ENCODE results near the gene NKAIN1. TPM values are rescaled to one million over a fixed set of nuclear protein-coding genes. Genes with fewer than 3 reads are reported as not detected.
A peak's percentile ranks its signal among the peaks of the same experiment; 100 is the strongest.

NKAIN1 gene
- polyA plus RNA-seq, 1 experiment = 0.05 TPM

DNA sequence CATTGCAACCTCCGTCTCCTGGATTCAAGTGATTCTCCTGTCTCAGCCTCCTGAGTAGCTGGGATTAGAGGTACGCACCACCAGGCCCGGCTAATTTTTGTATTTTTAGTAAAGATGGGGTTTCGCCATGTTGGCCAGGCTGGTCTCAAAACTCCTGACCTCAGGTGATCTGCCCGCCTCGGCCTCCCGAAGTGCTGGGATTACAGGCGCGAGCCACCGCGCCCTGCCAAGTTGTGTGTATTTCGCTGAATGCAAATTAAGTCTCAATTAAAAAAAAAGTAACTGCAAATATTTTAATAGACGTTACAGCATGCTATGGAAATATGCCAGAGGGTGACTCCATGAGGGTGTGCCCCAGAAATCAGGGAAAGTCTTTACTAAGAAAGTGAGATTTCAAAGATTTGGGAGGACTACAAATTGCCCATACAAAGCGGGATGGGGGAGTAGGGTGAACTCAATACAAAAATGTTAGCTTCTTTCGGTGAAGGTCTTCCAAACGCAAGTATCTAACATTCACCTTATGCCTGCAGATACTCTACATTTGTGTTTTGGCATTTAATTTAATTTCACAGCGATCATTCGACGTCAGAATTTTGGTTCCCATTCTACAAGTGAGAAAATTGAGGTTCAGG lies 85.6 kb downstream of the NKAIN1 start:
- peak overlapping the region; percentile 89 for H3K27ac ChIP-seq (ENCODE audit: low read depth, low read length)
- no peaks in the 10 kb centered on the region for H3K27me3 ChIP-seq (ENCODE audit: control insufficient read depth, insufficient read depth, low read length)
- TF ChIP-seq, protein P1, sequence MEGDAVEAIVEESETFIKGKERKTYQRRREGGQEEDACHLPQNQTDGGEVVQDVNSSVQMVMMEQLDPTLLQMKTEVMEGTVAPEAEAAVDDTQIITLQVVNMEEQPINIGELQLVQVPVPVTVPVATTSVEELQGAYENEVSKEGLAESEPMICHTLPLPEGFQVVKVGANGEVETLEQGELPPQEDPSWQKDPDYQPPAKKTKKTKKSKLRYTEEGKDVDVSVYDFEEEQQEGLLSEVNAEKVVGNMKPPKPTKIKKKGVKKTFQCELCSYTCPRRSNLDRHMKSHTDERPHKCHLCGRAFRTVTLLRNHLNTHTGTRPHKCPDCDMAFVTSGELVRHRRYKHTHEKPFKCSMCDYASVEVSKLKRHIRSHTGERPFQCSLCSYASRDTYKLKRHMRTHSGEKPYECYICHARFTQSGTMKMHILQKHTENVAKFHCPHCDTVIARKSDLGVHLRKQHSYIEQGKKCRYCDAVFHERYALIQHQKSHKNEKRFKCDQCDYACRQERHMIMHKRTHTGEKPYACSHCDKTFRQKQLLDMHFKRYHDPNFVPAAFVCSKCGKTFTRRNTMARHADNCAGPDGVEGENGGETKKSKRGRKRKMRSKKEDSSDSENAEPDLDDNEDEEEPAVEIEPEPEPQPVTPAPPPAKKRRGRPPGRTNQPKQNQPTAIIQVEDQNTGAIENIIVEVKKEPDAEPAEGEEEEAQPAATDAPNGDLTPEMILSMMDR (IDR thresholded peaks at IDR 0.05; ENCODE audit: low read depth, low read length) = no peak
- H3K9me3 ChIP-seq (ENCODE audit: control insufficient read depth, insufficient read depth, low read length) = peaks cover 3% of the 10 kb centered on the region; the same call in 1 of the 2 replicates
- DNase-seq (ENCODE audit: low read depth, low spot score) = no peak
- CTCF ChIA-PET = no interaction called here
- POLR2A ChIA-PET = interaction anchor here (0.5 kb wide), 1 partner anchor 125 kb away, joined by 7 read pairs; no protein-coding TSS in a partner anchor
- peak overlapping the region; percentile 59 for H3K4me3 ChIP-seq (ENCODE audit: low read depth, low read length)

DNA sequence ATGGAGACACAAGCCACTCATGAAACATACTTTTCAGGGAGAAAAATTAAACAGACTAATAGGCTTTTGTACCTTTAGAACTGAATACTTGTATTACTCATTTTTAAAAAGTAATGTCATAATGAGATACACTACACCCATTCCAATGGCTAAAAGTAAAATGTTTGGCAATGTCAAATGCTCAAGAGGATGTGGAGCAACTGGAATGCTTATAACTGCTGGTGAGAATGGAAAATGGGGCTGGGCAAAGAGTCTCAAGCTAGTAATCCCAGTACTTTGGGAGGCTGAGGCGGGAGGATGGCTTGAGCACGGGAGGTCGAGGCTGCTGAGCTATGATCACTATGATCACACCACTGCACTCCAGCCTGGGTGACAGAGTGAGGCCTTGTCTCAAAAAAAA lies 86.3 kb downstream of the NKAIN1 start:
- no peak overlapping the region for H3K4me3 ChIP-seq (ENCODE audit: low read depth, low read length)
- CTCF ChIA-PET = no interaction called here
- POLR2A ChIA-PET = no interaction called here
- DNase-seq (ENCODE audit: low read depth, low spot score) = no peak
- peaks cover 3% of the 10 kb centered on the region; the same call in 1 of the 2 replicates for H3K9me3 ChIP-seq (ENCODE audit: control insufficient read depth, insufficient read depth, low read length)
- no peak overlapping the region for H3K27ac ChIP-seq (ENCODE audit: low read depth, low read length)
- H3K27me3 ChIP-seq (ENCODE audit: control insufficient read depth, insufficient read depth, low read length) = no peaks in the 10 kb centered on the region
- TF ChIP-seq, protein P1 (IDR thresholded peaks at IDR 0.05; ENCODE audit: low read depth, low read length) = no peak

DNA sequence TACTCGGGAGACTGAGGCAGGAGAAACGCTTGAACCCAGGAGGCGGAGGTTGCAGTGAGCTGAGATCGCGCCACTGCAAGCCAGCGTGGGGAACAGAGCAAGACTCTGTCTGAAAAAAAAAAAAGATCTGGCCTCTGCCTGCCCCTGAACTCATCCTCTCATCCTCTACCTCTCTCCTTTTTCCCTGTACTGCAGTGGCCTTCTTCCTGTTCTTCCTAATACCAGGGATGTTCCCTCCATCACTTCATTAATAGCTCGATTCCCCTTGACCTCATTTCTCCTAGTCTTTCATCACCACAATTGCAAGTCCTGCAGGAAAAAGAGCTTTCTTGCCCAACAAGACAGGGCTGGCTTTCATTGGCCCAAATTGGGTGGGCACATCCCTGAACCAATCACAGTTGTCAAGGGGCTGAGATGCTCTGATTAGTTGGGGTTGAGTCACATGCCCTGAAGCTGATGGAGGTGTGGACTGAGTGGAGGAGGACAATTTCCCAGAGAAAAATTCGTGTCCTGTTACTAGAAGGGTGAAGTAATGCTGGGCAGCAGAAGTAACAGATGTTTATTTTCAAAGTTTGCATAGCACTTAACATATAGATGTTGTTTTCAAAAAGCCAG lies 87.4 kb downstream of the NKAIN1 start:
- H3K9me3 ChIP-seq (ENCODE audit: control insufficient read depth, insufficient read depth, low read length) = peaks cover 3% of the 10 kb centered on the region; the same call in 1 of the 2 replicates
- H3K27me3 ChIP-seq (ENCODE audit: control insufficient read depth, insufficient read depth, low read length) = no peaks in the 10 kb centered on the region
- DNase-seq (ENCODE audit: low read depth, low spot score) = peak; percentile 79
- H3K4me3 ChIP-seq (ENCODE audit: low read depth, low read length) = no peak overlapping the region
- POLR2A ChIA-PET = interaction anchor here (0.6 to 1.0 kb wide), 2 partner anchors 87 to 100 kb away, joined by 3 to 4 read pairs; no protein-coding TSS in a partner anchor
- peak overlapping the region; percentile 47 for H3K27ac ChIP-seq (ENCODE audit: low read depth, low read length)
- CTCF ChIA-PET = interaction anchor here (0.5 to 2.4 kb wide), 4 partner anchors 10 to 372 kb away, joined by 3 to 9 read pairs (median 4); no protein-coding TSS in a partner anchor
- TF ChIP-seq, protein P1 (IDR thresholded peaks at IDR 0.05; ENCODE audit: low read depth, low read length) = no peak

DNA sequence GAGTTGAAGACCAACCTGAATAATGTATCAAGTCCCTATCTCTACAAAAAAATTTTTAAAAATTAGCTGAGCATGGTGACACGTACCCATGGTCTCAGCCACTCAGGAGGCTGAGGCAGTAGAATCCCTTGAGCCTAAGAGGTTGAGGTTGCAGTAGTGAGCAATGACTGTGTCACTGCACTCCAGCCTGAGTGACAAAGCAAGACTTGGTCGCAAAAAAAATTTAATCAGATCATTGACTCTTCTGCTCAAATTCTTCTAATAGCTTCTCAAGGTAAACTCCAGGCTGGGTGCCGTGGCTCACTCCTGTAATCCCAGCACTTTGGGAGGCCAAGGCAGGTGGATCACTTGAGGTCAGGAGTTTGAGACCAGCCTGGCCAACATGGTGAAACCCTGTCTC lies 88.3 kb downstream of the NKAIN1 start:
- DNase-seq (ENCODE audit: low read depth, low spot score) = no peak
- Histone ChIP-seq H3K27ac (ENCODE audit: low read depth, low read length) (no peak overlapping the region), H3K4me3 (ENCODE audit: low read depth, low read length) (no peak overlapping the region), H3K27me3 (ENCODE audit: control insufficient read depth, insufficient read depth, low read length) (no peaks in the 10 kb centered on the region), H3K9me3 (ENCODE audit: control insufficient read depth, insufficient read depth, low read length) (peaks cover 3% of the 10 kb centered on the region; the same call in 1 of the 2 replicates)
- ChIA-PET POLR2A (no interaction called here), CTCF (interaction anchor here (1.0 to 2.4 kb wide), 2 partner anchors 11 to 24 kb away, joined by 3 to 9 read pairs; no protein-coding TSS in a partner anchor)
- TF ChIP-seq, protein P1 (IDR thresholded peaks at IDR 0.05; ENCODE audit: low read depth, low read length) = no peak

DNA sequence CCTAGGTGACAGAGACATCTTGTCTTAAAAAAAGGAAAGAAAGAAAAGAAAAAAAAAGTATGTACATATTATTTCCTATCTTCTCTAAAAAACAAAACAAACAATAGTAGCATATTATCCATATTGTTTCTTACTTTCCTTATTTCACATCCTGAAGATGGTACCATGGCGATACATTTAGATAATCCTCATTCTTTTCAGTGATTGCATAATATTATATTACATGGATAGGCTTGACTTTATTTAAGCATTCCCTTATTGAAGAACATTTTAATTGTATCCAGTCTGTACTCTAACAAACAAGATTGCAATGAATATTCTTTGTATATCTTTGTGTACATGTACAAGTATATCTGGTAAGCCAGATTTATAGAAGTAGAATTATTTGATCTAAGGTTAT lies 91.3 kb downstream of the NKAIN1 start:
- no peaks in the 10 kb centered on the region for H3K27me3 ChIP-seq (ENCODE audit: control insufficient read depth, insufficient read depth, low read length)
- TF ChIP-seq, protein P1 (IDR thresholded peaks at IDR 0.05; ENCODE audit: low read depth, low read length) = no peak
- CTCF ChIA-PET = no interaction called here
- H3K27ac ChIP-seq (ENCODE audit: low read depth, low read length) = no peak overlapping the region
- POLR2A ChIA-PET = no interaction called here
- no peak for DNase-seq (ENCODE audit: low read depth, low spot score)
- H3K9me3 ChIP-seq (ENCODE audit: control insufficient read depth, insufficient read depth, low read length) = no peaks in the 10 kb centered on the region
- no peak overlapping the region for H3K4me3 ChIP-seq (ENCODE audit: low read depth, low read length)

Measured in AG04450 (cell line).